GM19099 (cell line): ENCODE measurements around the gene KLHL8.

Experiments
- POLR2A ChIP-seq: IDR thresholded peaks from 3 replicates; pipeline ENCODE4 v1.6.1; 2011; ENCODE audit warnings: low read depth; ENCODE audit not compliant: insufficient read length; ENCODE audit errors: extremely low read depth

KLHL8 gene

GRCh38 chr4:87196927-87197326 lies 23.5 kb downstream of the KLHL8 start:
- no peak for TF ChIP-seq POLR2A

GRCh38 chr4:87196146-87196545 lies 24.3 kb downstream of the KLHL8 start:
- no peak for TF ChIP-seq POLR2A

- no peak for TF ChIP-seq POLR2A
Observed at GRCh38 chr4:87193958-87194675, 26.3 kb downstream of the KLHL8 start.

- no peak for TF ChIP-seq POLR2A
Observed at GRCh38 chr4:87192145-87192919, 28.1 kb downstream of the KLHL8 start.

GRCh38 chr4:87188932-87189331 lies 31.5 kb downstream of the KLHL8 start:
- no peak for TF ChIP-seq POLR2A

- no peak for TF ChIP-seq POLR2A
Observed at GRCh38 chr4:87188048-87188447, 32.4 kb downstream of the KLHL8 start.

- TF ChIP-seq POLR2A: no peak
Observed at GRCh38 chr4:87185146-87185870, 35.1 kb downstream of the KLHL8 start.

- TF ChIP-seq POLR2A: no peak
Observed at GRCh38 chr4:87180767-87181166, 39.7 kb downstream of the KLHL8 start.

GRCh38 chr4:87179751-87180150 lies 40.7 kb downstream of the KLHL8 start:
- no peak for TF ChIP-seq POLR2A

- no peak for TF ChIP-seq POLR2A
Observed at GRCh38 chr4:87174672-87175071, 45.7 kb downstream of the KLHL8 start.

- TF ChIP-seq POLR2A: no peak
Observed at GRCh38 chr4:87171944-87172343, 48.5 kb downstream of the KLHL8 start.

- TF ChIP-seq POLR2A: no peak
Observed at GRCh38 chr4:87166296-87166854, 54.0 kb downstream of the KLHL8 start.

GRCh38 chr4:87165892-87166291 lies 54.5 kb downstream of the KLHL8 start:
- TF ChIP-seq POLR2A: no peak

GRCh38 chr4:87153078-87153870 lies 67.1 kb downstream of the KLHL8 start:
- TF ChIP-seq POLR2A: no peak
